Calu3 (cell line): ENCODE results near the gene RNF26. TPM values are rescaled to one million over a fixed set of nuclear protein-coding genes. Genes with fewer than 3 reads are reported as not detected.

ENCODE experiments used
- BruUV-seq: library from RNA; stranded (reverse); fragments of 400-500 nt; replicated peaks from 2 replicates; lab custom pipeline; 2021; lab: Mats Ljungman, UMichigan
- CTCF ChIA-PET: fragments of 300-600 bp; sonication (Branson Sonifier 250); formaldehyde crosslinking; loops from one replicate; lab custom pipeline; 2022; ENCODE audit warnings: antibody characterized with exemption; lab: Charles Lee
- DNase-seq: peaks from one replicate; pipeline ENCODE4 v3.0.0; 2022
- H3K27ac Mint-ChIP-seq: one replicate; pipeline ENCODE4 v1.8.0; 2022; ENCODE audit warnings: mixed read lengths; ENCODE audit not compliant: unreplicated experiment
- H3K27me3 Mint-ChIP-seq: one replicate; pipeline ENCODE4 v1.8.0; 2022; ENCODE audit warnings: mixed read lengths; ENCODE audit not compliant: unreplicated experiment
- H3K36me3 Mint-ChIP-seq: one replicate; pipeline ENCODE4 v1.8.0; 2022; ENCODE audit warnings: mild to moderate bottlenecking, moderate library complexity, mixed read lengths; ENCODE audit not compliant: insufficient read depth, unreplicated experiment
- H3K4me1 Mint-ChIP-seq: one replicate; pipeline ENCODE4 v1.8.0; 2022; ENCODE audit warnings: mild to moderate bottlenecking, low read depth, mixed read lengths; ENCODE audit not compliant: unreplicated experiment
- H3K4me3 Mint-ChIP-seq: one replicate; pipeline ENCODE4 v1.8.0; 2022; ENCODE audit warnings: mild to moderate bottlenecking, low read depth, moderate library complexity, mixed read lengths; ENCODE audit not compliant: unreplicated experiment
- H3K9me3 Mint-ChIP-seq: one replicate; pipeline ENCODE4 v1.8.0; 2022; ENCODE audit warnings: low read depth, mixed read lengths; ENCODE audit not compliant: unreplicated experiment
- intact Hi-C: fragments of 100-400 bp; cut with micrococcal nuclease; formaldehyde crosslinking; loops from one replicate; pipeline ENCODE4 v1.10.0; 2022; ENCODE audit not compliant: unreplicated experiment
- total RNA-seq: library from RNA; stranded (reverse); gene quantifications from 2 replicates; pipeline ENCODE4 v1.2.3, GENCODE V29; 2022
- TF ChIP-seq, protein P1 (sequence below): fragments of 200-600 bp; IDR thresholded peaks from one replicate; pipeline ENCODE4 v1.8.0; 2022; ENCODE audit warnings: antibody characterized with exemption; ENCODE audit not compliant: unreplicated experiment

RNF26 gene
- total RNA-seq, 1 experiment from 2014 or later = 31.8 TPM

DNA sequence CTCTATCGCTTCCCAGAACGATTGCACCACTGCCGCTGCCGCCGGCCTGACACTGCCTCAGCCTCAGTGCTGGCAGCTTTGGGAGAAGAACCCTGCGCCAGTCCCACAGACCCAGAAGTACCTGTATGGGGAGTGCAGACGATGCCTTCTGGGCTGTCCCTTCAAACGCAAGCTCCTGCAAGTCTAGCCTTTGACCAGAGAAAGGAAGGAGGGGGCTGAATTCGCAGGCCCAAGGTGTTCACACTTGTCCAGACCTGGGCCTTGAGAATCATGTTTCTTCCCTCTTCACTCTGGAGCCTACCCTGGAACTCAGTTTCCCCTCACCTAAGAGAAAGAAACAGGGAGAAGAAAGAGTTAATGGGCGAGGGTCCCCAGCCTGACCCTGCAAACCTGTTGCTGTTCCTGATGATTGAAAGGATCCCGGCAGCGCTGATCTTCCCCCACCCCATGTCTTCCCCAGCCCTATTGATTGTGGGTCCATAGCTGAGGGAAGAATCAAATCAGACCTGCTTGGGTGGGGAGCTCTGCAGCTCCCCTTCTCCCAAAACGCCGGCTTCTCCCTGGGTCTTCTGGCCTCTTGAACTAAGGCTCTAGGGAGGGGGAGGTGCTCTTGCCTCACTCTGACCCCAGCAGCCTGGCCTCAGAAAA is 16.6 kb upstream of the RNF26 start:
- TF ChIP-seq, protein P1, sequence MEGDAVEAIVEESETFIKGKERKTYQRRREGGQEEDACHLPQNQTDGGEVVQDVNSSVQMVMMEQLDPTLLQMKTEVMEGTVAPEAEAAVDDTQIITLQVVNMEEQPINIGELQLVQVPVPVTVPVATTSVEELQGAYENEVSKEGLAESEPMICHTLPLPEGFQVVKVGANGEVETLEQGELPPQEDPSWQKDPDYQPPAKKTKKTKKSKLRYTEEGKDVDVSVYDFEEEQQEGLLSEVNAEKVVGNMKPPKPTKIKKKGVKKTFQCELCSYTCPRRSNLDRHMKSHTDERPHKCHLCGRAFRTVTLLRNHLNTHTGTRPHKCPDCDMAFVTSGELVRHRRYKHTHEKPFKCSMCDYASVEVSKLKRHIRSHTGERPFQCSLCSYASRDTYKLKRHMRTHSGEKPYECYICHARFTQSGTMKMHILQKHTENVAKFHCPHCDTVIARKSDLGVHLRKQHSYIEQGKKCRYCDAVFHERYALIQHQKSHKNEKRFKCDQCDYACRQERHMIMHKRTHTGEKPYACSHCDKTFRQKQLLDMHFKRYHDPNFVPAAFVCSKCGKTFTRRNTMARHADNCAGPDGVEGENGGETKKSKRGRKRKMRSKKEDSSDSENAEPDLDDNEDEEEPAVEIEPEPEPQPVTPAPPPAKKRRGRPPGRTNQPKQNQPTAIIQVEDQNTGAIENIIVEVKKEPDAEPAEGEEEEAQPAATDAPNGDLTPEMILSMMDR = no peak
- DNase-seq = no peak
- no TSS peak for BruUV-seq
- peaks cover 21% of the 10 kb centered on the region for H3K27me3 Mint-ChIP-seq
- intact Hi-C loops = no loop called here
- peaks cover 17% of the 10 kb centered on the region for H3K36me3 Mint-ChIP-seq
- CTCF ChIA-PET = no interaction called here
- H3K4me1 Mint-ChIP-seq = no peaks in the 10 kb centered on the region
- no peak overlapping the region for H3K4me3 Mint-ChIP-seq
- no peaks in the 10 kb centered on the region for H3K9me3 Mint-ChIP-seq
- H3K27ac Mint-ChIP-seq = no peak overlapping the region

DNA sequence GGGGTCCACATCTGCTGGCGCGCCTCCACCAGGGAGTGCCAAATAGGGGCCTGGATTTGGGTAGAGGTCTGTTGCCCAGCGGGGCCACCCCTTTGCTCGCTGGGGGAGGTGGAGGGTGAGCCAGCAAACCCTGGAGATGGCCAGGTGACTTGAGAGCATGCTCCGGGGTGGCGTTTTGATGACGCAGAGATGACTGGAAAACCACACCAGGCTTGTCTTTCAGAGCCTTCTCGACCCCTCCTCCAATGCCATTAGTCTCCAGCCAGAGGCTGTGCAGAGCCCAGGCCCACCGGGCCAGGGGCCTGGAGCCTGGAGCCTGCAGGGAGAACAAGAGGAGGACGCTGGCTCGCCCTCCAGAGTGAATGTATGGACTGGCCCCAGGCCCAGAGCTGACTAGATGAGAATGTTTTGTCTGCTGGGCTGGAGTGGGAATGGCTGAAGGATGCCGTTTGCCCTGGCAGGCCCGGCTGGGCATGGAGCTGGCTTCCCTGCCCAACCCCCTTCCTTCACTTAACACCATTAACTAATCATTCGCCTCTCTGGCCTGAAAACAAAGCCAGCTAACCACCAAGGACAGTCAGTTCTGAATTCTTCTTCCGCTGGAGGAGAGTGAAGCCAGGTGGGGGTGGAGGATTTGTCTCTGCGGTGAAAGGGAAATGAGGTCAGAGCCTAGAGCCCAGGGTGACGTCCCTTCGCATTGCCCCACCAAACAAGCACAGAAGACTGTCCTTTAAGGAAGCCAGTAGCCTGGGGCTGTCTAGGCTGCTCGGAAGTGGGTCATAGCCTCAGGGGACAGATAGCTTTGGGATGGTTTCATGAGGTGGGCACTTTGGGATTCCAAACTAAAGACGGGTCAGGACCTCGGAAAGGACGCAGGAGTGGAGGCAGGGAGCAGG is 15.8 kb upstream of the RNF26 start:
- CTCF ChIA-PET = no interaction called here
- BruUV-seq = no TSS peak
- TF ChIP-seq, protein P1 = no peak
- peaks cover 17% of the 10 kb centered on the region for H3K36me3 Mint-ChIP-seq
- H3K27me3 Mint-ChIP-seq = peaks cover 21% of the 10 kb centered on the region
- DNase-seq = no peak
- H3K27ac Mint-ChIP-seq = no peak overlapping the region
- no peaks in the 10 kb centered on the region for H3K9me3 Mint-ChIP-seq
- H3K4me3 Mint-ChIP-seq = no peak overlapping the region
- intact Hi-C loops = no loop called here
- no peaks in the 10 kb centered on the region for H3K4me1 Mint-ChIP-seq

DNA sequence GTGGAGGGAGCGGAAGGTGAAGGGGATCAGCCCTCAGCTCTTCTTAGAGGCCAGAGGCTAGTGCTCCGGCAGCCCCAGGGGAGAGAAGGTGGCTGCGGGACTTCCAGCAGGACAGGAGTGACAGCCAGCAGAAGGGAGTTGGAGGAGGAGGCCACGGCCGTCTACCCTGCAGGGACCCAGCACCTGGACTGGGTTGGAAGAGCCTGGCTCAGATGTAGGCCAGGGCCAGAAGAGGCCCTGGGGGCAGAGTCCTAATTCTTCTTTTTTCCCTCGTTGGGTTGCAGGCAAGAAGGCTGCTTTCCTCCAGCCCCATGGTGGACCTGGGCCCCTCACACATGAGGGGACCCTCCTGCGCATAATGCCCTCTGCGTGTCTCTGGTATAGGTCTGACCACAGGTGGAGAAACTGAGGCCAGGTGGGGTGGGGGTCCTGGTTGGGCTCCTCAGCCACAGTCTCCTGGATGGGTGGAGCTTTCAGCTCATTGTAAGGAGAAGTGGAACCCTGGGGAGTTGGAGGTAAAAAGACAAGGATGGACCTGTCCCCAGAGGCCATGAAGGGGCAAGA is 15.1 kb upstream of the RNF26 start:
- H3K9me3 Mint-ChIP-seq = no peaks in the 10 kb centered on the region
- H3K4me1 Mint-ChIP-seq = no peaks in the 10 kb centered on the region
- DNase-seq = no peak
- no peak overlapping the region for H3K4me3 Mint-ChIP-seq
- TF ChIP-seq, protein P1 = no peak
- H3K27me3 Mint-ChIP-seq = peaks cover 21% of the 10 kb centered on the region
- H3K36me3 Mint-ChIP-seq = peaks cover 17% of the 10 kb centered on the region
- CTCF ChIA-PET = no interaction called here
- BruUV-seq = no TSS peak
- intact Hi-C loops = no loop called here
- no peak overlapping the region for H3K27ac Mint-ChIP-seq

DNA sequence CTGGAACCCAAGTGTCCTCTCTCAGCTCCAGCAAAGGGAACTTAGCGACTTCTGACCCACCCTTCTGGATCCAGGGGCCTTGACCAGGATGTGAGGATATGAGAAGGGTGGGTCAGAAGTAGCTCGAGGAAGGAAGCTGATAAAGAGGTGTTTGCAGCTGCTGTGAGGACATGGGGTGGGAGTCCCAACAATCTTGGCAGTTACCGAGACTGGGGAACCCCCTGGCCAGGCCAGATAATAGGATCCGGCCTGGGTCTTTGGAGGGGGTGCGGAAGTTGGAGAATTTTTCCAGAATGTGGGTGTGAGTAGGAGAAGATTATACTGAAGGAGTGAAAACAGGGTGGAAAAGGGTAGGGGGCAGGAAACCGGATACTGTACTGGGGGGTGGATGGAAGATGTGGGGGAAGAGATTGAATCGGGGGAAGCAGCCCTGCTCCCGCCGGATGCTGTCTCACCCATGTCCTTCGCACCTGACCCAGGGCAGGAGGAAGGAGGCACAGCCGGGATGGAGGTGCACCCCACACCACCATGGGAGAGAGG is 14.6 kb upstream of the RNF26 start:
- DNase-seq = no peak
- peaks cover 21% of the 10 kb centered on the region for H3K27me3 Mint-ChIP-seq
- H3K4me3 Mint-ChIP-seq = no peak overlapping the region
- CTCF ChIA-PET = interaction anchor here (0.6 kb wide), 1 partner anchor 9 kb away, joined by 4 read pairs; no protein-coding TSS in a partner anchor
- H3K36me3 Mint-ChIP-seq = peaks cover 17% of the 10 kb centered on the region
- no peak overlapping the region for H3K27ac Mint-ChIP-seq
- BruUV-seq = no TSS peak
- intact Hi-C loops = loop anchor here (5.0 kb wide), 1 partner anchor 53 kb away; no protein-coding TSS in a partner anchor
- no peaks in the 10 kb centered on the region for H3K9me3 Mint-ChIP-seq
- TF ChIP-seq, protein P1 = no peak
- no peaks in the 10 kb centered on the region for H3K4me1 Mint-ChIP-seq
